IMR-90 (cell line): ENCODE results near the gene PIK3R5. TPM values are rescaled to one million over a fixed set of nuclear protein-coding genes. Genes with fewer than 3 reads are reported as not detected.

Source experiments
- ATAC-seq: fragments of 200-7000 bp; cut with Tn5 transposase; 2 replicates; pipeline ENCODE4 v1.9.1; 2020; ENCODE audit warnings: low read depth, mild to moderate bottlenecking, moderate library complexity
- BruUV-seq: library from RNA; stranded (reverse); fragments of 400-500 nt; replicated peaks from 2 replicates; lab custom pipeline; 2021; lab: Mats Ljungman, UMichigan
- CTCF ChIA-PET: fragments of 300-600 bp; formaldehyde crosslinking; extraction: SDS; loops from one replicate; lab custom pipeline; 2021; ENCODE audit warnings: antibody characterized with exemption; lab: Yijun Ruan, JAX
- POLR2A ChIA-PET: fragments of 300-600 bp; sonication (Branson Sonifier 250); formaldehyde crosslinking; loops from one replicate; lab custom pipeline; 2022; ENCODE audit warnings: antibody characterized with exemption; ENCODE audit not compliant: unreplicated experiment; lab: Charles Lee
- DNase-seq: peaks from one replicate; pipeline ENCODE4 v3.0.0; 2013
- H2AFZ ChIP-seq: replicated peaks from 2 replicates; pipeline ENCODE3; 2013; ENCODE audit warnings: low read length, mild to moderate bottlenecking; ENCODE audit not compliant: poor library complexity
- H2AK5ac ChIP-seq: 2 replicates; pipeline ENCODE4 v1.6.1; 2013; ENCODE audit warnings: low read depth, low read length, inconsistent platforms
- H2AK9ac ChIP-seq: replicated peaks from 2 replicates; pipeline ENCODE3; 2013; ENCODE audit warnings: mild to moderate bottlenecking, low read depth, low read length, moderate library complexity; ENCODE audit not compliant: poor library complexity
- H2BK120ac ChIP-seq: 2 replicates; pipeline ENCODE4 v1.6.1; 2013; ENCODE audit warnings: low read depth, low read length, inconsistent platforms
- H2BK15ac ChIP-seq: 3 replicates; pipeline ENCODE4 v1.6.1; 2013; ENCODE audit warnings: low read depth, low read length, inconsistent platforms
- H2BK20ac ChIP-seq: 2 replicates; pipeline ENCODE4 v1.6.1; 2013; ENCODE audit warnings: low read depth, mild to moderate bottlenecking, inconsistent platforms, low read length, moderate library complexity
- H2BK5ac ChIP-seq: 2 replicates; pipeline ENCODE4 v1.6.1; 2013; ENCODE audit warnings: mild to moderate bottlenecking, low read depth, low read length, inconsistent platforms; ENCODE audit not compliant: poor library complexity, severe bottlenecking
- H3K14ac ChIP-seq: replicated peaks from 2 replicates; pipeline ENCODE4 v1.6.1; 2013; ENCODE audit warnings: low read depth, low read length, inconsistent platforms
- H3K18ac ChIP-seq: 2 replicates; pipeline ENCODE4 v1.6.1; 2013; ENCODE audit warnings: low read depth, low read length, control low read depth
- H3K23ac ChIP-seq: 2 replicates; pipeline ENCODE4 v1.6.1; 2013; ENCODE audit warnings: low read depth, low read length, inconsistent platforms
- H3K27ac ChIP-seq: 2 replicates; pipeline ENCODE4 v1.5.1; 2013; ENCODE audit warnings: mild to moderate bottlenecking, control low read depth, low read length; ENCODE audit not compliant: insufficient read depth
- H3K27me3 ChIP-seq: 2 replicates; pipeline ENCODE4 v1.6.1; 2013; ENCODE audit warnings: low read length; ENCODE audit not compliant: control insufficient read depth, insufficient read depth
- H3K36me3 ChIP-seq: 2 replicates; pipeline ENCODE4 v1.6.1; 2013; ENCODE audit warnings: low read length, mixed read lengths; ENCODE audit not compliant: control insufficient read depth, insufficient read depth
- H3K4ac ChIP-seq: 2 replicates; pipeline ENCODE4 v1.6.1; 2013; ENCODE audit warnings: low read depth, low read length, inconsistent platforms
- H3K4me1 ChIP-seq: 2 replicates; pipeline ENCODE4 v1.6.1; 2013; ENCODE audit warnings: low read length, mixed read lengths; ENCODE audit not compliant: control insufficient read depth, insufficient read depth
- H3K4me2 ChIP-seq: 2 replicates; pipeline ENCODE4 v1.6.1; 2013; ENCODE audit warnings: low read depth, mild to moderate bottlenecking, control low read depth, low read length, moderate library complexity
- H3K4me3 ChIP-seq: 2 replicates; pipeline ENCODE4 v1.5.1; 2013; ENCODE audit warnings: low read depth, mild to moderate bottlenecking, control low read depth, low read length, moderate library complexity; ENCODE audit not compliant: insufficient read depth
- H3K56ac ChIP-seq: 2 replicates; pipeline ENCODE4 v1.6.1; 2013; ENCODE audit warnings: low read length, inconsistent platforms; ENCODE audit not compliant: insufficient read depth; ENCODE audit errors: extremely low read depth
- H3K79me1 ChIP-seq, 2 experiments: 2 replicates each; pipeline ENCODE4 v1.6.1; 2013; ENCODE audit warnings: low read length in 2 of 2, inconsistent platforms in 1 of 2, low read depth in 1 of 2
- H3K9ac ChIP-seq: 2 replicates; pipeline ENCODE4 v1.6.1; 2013; ENCODE audit warnings: low read depth, low read length, control low read depth
- H3K9me1 ChIP-seq: 2 replicates; pipeline ENCODE4 v1.6.1; 2013; ENCODE audit warnings: low read length, inconsistent platforms; ENCODE audit not compliant: insufficient read depth
- H3K9me3 ChIP-seq: 2 replicates; pipeline ENCODE4 v1.6.1; 2013; ENCODE audit warnings: low read length; ENCODE audit not compliant: control insufficient read depth, insufficient read depth
- H4K20me1 ChIP-seq: 2 replicates; pipeline ENCODE4 v1.6.1; 2013; ENCODE audit warnings: low read length, inconsistent platforms; ENCODE audit not compliant: insufficient read depth
- H4K5ac ChIP-seq: 2 replicates; pipeline ENCODE4 v1.6.1; 2013; ENCODE audit warnings: mild to moderate bottlenecking, low read depth, low read length, control low read depth
- H4K8ac ChIP-seq, 2 experiments: 2 replicates each; pipeline ENCODE4 v1.6.1; 2013; ENCODE audit warnings: low read depth in 2 of 2, low read length in 2 of 2, control low read depth in 1 of 2, inconsistent platforms in 1 of 2
- H4K91ac ChIP-seq: 2 replicates; pipeline ENCODE4 v1.6.1; 2013; ENCODE audit warnings: low read depth, low read length, inconsistent platforms; ENCODE audit not compliant: insufficient read depth
- BHLHE40 ChIP-seq: fragments of 150-350 bp; IDR thresholded peaks from 2 replicates; pipeline ENCODE4 v1.6.1; 2016; ENCODE audit warnings: mild to moderate bottlenecking, low read depth, low read length
- CEBPB ChIP-seq: IDR thresholded peaks from 2 replicates; pipeline ENCODE4 v1.6.1; 2012; ENCODE audit warnings: low read depth, low read length, improper control_type of control experiment
- CHD1 ChIP-seq: IDR thresholded peaks from 2 replicates; pipeline ENCODE4 v1.6.1; 2012; ENCODE audit warnings: low read depth, low read length, improper control_type of control experiment
- FOS ChIP-seq: fragments of 150-350 bp; IDR thresholded peaks from 2 replicates; pipeline ENCODE4 v1.6.1; 2016; ENCODE audit warnings: low read depth, low read length
- MAFK ChIP-seq: IDR thresholded peaks from 2 replicates; pipeline ENCODE4 v1.6.1; 2012; ENCODE audit warnings: low read depth, low read length, improper control_type of control experiment
- MAZ ChIP-seq: IDR thresholded peaks from 2 replicates; pipeline ENCODE4 v1.6.1; 2012; ENCODE audit warnings: low read depth, mild to moderate bottlenecking, low read length, improper control_type of control experiment, moderate library complexity, borderline replicate concordance
- MXI1 ChIP-seq: IDR thresholded peaks from 2 replicates; pipeline ENCODE4 v1.6.1; 2012; ENCODE audit warnings: low read depth, mild to moderate bottlenecking, low read length, moderate library complexity, borderline replicate concordance
- NFE2L2 ChIP-seq: fragments of 150-350 bp; IDR thresholded peaks from 2 replicates; pipeline ENCODE4 v1.6.1; 2016; ENCODE audit warnings: low read depth, mild to moderate bottlenecking, low read length
- POLR2A ChIP-seq: IDR thresholded peaks from 2 replicates; pipeline ENCODE4 v1.6.1; 2012; ENCODE audit warnings: mild to moderate bottlenecking, low read depth, low read length
- RAD21 ChIP-seq: IDR thresholded peaks from 2 replicates; pipeline ENCODE4 v1.6.1; 2012; ENCODE audit warnings: low read length, improper control_type of control experiment
- RCOR1 ChIP-seq: IDR thresholded peaks from 2 replicates; pipeline ENCODE4 v1.6.1; 2012; ENCODE audit warnings: mild to moderate bottlenecking, low read length, improper control_type of control experiment; ENCODE audit not compliant: insufficient replicate concordance
- RFX5 ChIP-seq: IDR thresholded peaks from 2 replicates; pipeline ENCODE4 v1.8.0; 2012; ENCODE audit warnings: low read depth, mild to moderate bottlenecking, low read length, moderate library complexity
- SMC3 ChIP-seq: fragments of 150-350 bp; IDR thresholded peaks from 2 replicates; pipeline ENCODE4 v1.6.1; 2016; ENCODE audit warnings: low read depth, mild to moderate bottlenecking, antibody characterized with exemption, low read length, moderate library complexity
- WGBS, 2 experiments: methylation state at CpG; one replicate each; pipeline versions ENCODE4 v1.1.5 to v1.1.7; 2013; ENCODE audit warnings: missing lambda C conversion rate in 2 of 2; ENCODE audit not compliant: insufficient read length in 1 of 2; ENCODE audit errors: extremely low coverage in 2 of 2; 5-methylcytosine and 5-hydroxymethylcytosine counted together
- dilution Hi-C: fragments of 300-500 bp; cut with HindIII; formaldehyde crosslinking; loops from one replicate; pipeline ENCODE4 v1.14.3; 2018; ENCODE audit warnings: low sequenced_read_pairs; ENCODE audit not compliant: unreplicated experiment
- in situ Hi-C: fragments of 300-500 bp; cut with MboI; formaldehyde crosslinking; loops from 3 replicates; pipeline ENCODE4 v1.14.3; 2019; ENCODE audit warnings: low sequenced_read_pairs, inconsistent platforms, mixed read lengths
- intact Hi-C: fragments of 100-400 bp; cut with micrococcal nuclease; formaldehyde crosslinking; loops from 2 replicates; pipeline ENCODE4 v1.10.0; 2022
- polyA plus RNA-seq, 3 experiments: library from polyadenylated mRNA; depleted of rRNA; stranded (reverse); fragments of >200 nt; gene quantifications; 2 replicates each; pipeline ENCODE4 v1.2.3, GENCODE V29; 2012; ENCODE audit warnings: low replicate concordance in 1 of 3
- total RNA-seq: library from RNA; depleted of rRNA; stranded (reverse); fragments of >200 nt; gene quantifications from 2 replicates; pipeline ENCODE4 v1.2.3, GENCODE V29; 2012
- TF ChIP-seq, protein P1 (sequence below): fragments of 150-350 bp; IDR thresholded peaks from 2 replicates; pipeline ENCODE4 v1.6.1; 2017; ENCODE audit warnings: mild to moderate bottlenecking, antibody characterized with exemption, low read length, low read depth
- TF ChIP-seq, protein P2 (sequence below): conservative IDR thresholded peaks from 2 replicates; pipeline ENCODE4 v1.5.1; 2012; ENCODE audit warnings: mild to moderate bottlenecking, low read depth, low read length, improper control_type of control experiment
- TF ChIP-seq, protein P3 (sequence below): fragments of 150-350 bp; IDR thresholded peaks from 2 replicates; pipeline ENCODE4 v1.6.1; 2016; ENCODE audit warnings: low read depth, mild to moderate bottlenecking, low read length, moderate library complexity, borderline replicate concordance

The PIK3R5 gene
- total and polyA plus RNA-seq, 2 of the 4 experiments (the other 2 are of a cell fraction): not detected

DNA sequence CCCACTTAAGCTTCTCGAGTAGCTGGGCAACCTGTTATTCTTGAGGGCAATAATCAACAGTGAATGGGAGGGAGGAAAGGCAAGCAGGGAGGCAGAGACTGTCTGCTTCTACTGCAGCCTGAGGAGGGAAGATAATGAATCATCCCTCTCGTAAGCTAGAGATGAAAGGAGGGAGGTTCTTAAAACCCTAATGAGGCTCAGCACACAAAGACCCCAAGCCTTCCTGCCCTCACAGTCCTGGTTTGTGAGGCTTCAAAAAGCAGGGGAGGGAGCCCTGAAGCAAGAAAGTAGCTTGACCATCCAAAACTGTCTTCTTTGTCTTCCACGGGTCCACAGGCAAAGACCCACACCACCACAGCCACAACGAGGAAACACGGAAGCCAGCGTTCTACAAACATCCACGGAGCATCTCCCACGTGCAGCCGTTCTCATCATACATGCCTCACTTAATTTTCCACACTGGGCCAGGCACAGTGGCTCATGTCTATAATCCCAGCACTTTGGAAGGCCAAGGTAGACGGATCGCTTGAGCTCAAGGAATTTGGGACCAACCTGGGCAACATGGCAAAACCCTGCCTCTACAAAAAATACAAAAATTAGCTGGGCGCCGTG is 1.8 kb downstream of the PIK3R5 start:
- H3K36me3 ChIP-seq: no peaks in the 10 kb centered on the region
- BruUV-seq: no TSS peak
- no peak for DNase-seq
- H3K4me3 ChIP-seq: no peak overlapping the region
- H3K9me3 ChIP-seq: peaks cover 14% of the 10 kb centered on the region
- no peak overlapping the region for H3K56ac ChIP-seq
- no peak overlapping the region for H3K27ac ChIP-seq
- H2BK15ac ChIP-seq: no peak overlapping the region
- no peak overlapping the region for H3K14ac ChIP-seq
- H2BK20ac ChIP-seq: no peak overlapping the region
- H3K9me1 ChIP-seq: no peaks in the 10 kb centered on the region
- H3K27me3 ChIP-seq: no peaks in the 10 kb centered on the region
- H3K4me1 ChIP-seq: no peaks in the 10 kb centered on the region
- in situ Hi-C loops (no loop called here), intact Hi-C loops (no loop called here), dilution Hi-C loops (no loop called here)
- H4K5ac ChIP-seq: no peak overlapping the region
- no peak overlapping the region for H2AK5ac ChIP-seq
- WGBS, 2 experiments: 76% methylated on average over 4 of the region's 13 CpGs; no CpG with 5 or more reads in 1 of the 2 experiments
- no peak overlapping the region for H3K9ac ChIP-seq
- H3K4me2 ChIP-seq: no peak overlapping the region
- no peak overlapping the region for H2BK5ac ChIP-seq
- POLR2A ChIA-PET: no interaction called here
- H4K20me1 ChIP-seq: no peaks in the 10 kb centered on the region
- no peak overlapping the region for H3K23ac ChIP-seq
- H3K18ac ChIP-seq: no peak overlapping the region
- CTCF ChIA-PET: no interaction called here
- TF ChIP-seq MAZ (no peak), CHD1 (no peak), CEBPB (no peak), MAFK (no peak), SMC3 (no peak), RAD21 (no peak), RCOR1 (no peak), RFX5 (no peak), FOS (no peak), BHLHE40 (no peak), MXI1 (no peak), NFE2L2 (no peak), POLR2A (no peak)
- TF ChIP-seq, protein P1, sequence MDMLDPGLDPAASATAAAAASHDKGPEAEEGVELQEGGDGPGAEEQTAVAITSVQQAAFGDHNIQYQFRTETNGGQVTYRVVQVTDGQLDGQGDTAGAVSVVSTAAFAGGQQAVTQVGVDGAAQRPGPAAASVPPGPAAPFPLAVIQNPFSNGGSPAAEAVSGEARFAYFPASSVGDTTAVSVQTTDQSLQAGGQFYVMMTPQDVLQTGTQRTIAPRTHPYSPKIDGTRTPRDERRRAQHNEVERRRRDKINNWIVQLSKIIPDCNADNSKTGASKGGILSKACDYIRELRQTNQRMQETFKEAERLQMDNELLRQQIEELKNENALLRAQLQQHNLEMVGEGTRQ: no peak
- TF ChIP-seq, protein P2, sequence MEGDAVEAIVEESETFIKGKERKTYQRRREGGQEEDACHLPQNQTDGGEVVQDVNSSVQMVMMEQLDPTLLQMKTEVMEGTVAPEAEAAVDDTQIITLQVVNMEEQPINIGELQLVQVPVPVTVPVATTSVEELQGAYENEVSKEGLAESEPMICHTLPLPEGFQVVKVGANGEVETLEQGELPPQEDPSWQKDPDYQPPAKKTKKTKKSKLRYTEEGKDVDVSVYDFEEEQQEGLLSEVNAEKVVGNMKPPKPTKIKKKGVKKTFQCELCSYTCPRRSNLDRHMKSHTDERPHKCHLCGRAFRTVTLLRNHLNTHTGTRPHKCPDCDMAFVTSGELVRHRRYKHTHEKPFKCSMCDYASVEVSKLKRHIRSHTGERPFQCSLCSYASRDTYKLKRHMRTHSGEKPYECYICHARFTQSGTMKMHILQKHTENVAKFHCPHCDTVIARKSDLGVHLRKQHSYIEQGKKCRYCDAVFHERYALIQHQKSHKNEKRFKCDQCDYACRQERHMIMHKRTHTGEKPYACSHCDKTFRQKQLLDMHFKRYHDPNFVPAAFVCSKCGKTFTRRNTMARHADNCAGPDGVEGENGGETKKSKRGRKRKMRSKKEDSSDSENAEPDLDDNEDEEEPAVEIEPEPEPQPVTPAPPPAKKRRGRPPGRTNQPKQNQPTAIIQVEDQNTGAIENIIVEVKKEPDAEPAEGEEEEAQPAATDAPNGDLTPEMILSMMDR: no peak
- TF ChIP-seq, protein P3, sequence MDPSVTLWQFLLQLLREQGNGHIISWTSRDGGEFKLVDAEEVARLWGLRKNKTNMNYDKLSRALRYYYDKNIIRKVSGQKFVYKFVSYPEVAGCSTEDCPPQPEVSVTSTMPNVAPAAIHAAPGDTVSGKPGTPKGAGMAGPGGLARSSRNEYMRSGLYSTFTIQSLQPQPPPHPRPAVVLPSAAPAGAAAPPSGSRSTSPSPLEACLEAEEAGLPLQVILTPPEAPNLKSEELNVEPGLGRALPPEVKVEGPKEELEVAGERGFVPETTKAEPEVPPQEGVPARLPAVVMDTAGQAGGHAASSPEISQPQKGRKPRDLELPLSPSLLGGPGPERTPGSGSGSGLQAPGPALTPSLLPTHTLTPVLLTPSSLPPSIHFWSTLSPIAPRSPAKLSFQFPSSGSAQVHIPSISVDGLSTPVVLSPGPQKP: no peak
- no peak overlapping the region for H2AK9ac ChIP-seq
- no peak overlapping the region for H3K4ac ChIP-seq
- H3K79me1 ChIP-seq: no peaks in the 10 kb centered on the region
- H2BK120ac ChIP-seq: no peak overlapping the region
- no peak overlapping the region for H4K8ac ChIP-seq
- no peak for ATAC-seq
- H2AFZ ChIP-seq: no peak overlapping the region
- no peak overlapping the region for H4K91ac ChIP-seq
